HepG2 (cell line): ENCODE measurements around the gene UBE3D. TPM values are rescaled to one million over a fixed set of nuclear protein-coding genes. Genes with fewer than 3 reads are reported as not detected.

Source experiments
- ATAC-seq: fragments of 200-7000 bp; cut with Tn5 transposase; 3 replicates; pipeline ENCODE4 v1.9.1; 2020; ENCODE audit warnings: mild to moderate bottlenecking, moderate library complexity
- BruUV-seq: library from RNA; stranded (reverse); fragments of 400-500 nt; replicated peaks from 2 replicates; lab custom pipeline; 2021; lab: Mats Ljungman, UMichigan
- CTCF ChIA-PET: fragments of 300-600 bp; formaldehyde crosslinking; extraction: SDS; loops from one replicate; lab custom pipeline; 2021; ENCODE audit warnings: low total read pairs, inconsistent platforms, low intra/inter-chr PET ratio; lab: Yijun Ruan, JAX
- POLR2A ChIA-PET: fragments of 350-600 bp; sonication (Branson Sonifier 250); formaldehyde crosslinking; loops from one replicate; lab custom pipeline; 2020; ENCODE audit warnings: antibody characterized with exemption, inconsistent platforms; lab: Yijun Ruan, JAX
- DNase-seq: peaks from one replicate; pipeline ENCODE4 v3.0.0-alpha.2; 2015; ENCODE audit warnings: low spot score
- FAIRE-seq: peaks from 3 replicates; lab custom pipeline; 2011; peaks lifted over from hg19 to GRCh38; lab: Jason Lieb, UNC
- H2AFZ ChIP-seq: one replicate; pipeline ENCODE4 v1.6.1; 2011; ENCODE audit warnings: low read length, inconsistent platforms
- H3K27ac ChIP-seq: fragments of 300-600 bp; 3 replicates; pipeline ENCODE4 v1.8.0; 2011; ENCODE audit warnings: mixed run types, mild to moderate bottlenecking, mixed read lengths, low read length, inconsistent platforms; ENCODE audit not compliant: insufficient read depth; ENCODE audit errors: extremely low read length
- H3K27me3 ChIP-seq, 2 experiments: fragments of 200-600 bp in 1 of 2; 2 replicates in 1 of 2; 3 replicates in 1 of 2; pipeline versions ENCODE4 v1.6.0 to v1.8.0; 2011; ENCODE audit warnings: low read length in 2 of 2, mild to moderate bottlenecking in 2 of 2, moderate library complexity in 2 of 2, inconsistent platforms in 1 of 2; ENCODE audit not compliant: insufficient read depth in 2 of 2, control insufficient read depth in 1 of 2
- H3K36me3 ChIP-seq, 2 experiments: fragments of 200-600 bp in 1 of 2; replicated peaks in 1 of 2; 2 replicates in 1 of 2; 3 replicates in 1 of 2; pipeline versions ENCODE4 v1.5.1 to v1.8.0; 2011; ENCODE audit warnings: low read length in 2 of 2, inconsistent platforms in 1 of 2; ENCODE audit not compliant: insufficient read depth in 2 of 2, control insufficient read depth in 1 of 2
- H3K4me1 ChIP-seq: 2 replicates; pipeline ENCODE4 v1.5.1; 2012; ENCODE audit warnings: low read length, inconsistent platforms; ENCODE audit not compliant: insufficient read depth
- H3K4me2 ChIP-seq: 2 replicates; pipeline ENCODE4 v1.6.0; 2011; ENCODE audit warnings: low read depth, low read length, inconsistent platforms
- H3K4me3 ChIP-seq, 3 experiments: fragments of 200-600 bp in 1 of 3; sonication (generic), shearing (Covaris generic) in 1 of 3; replicated peaks in 1 of 3; 2 replicates each; pipeline ENCODE4 v1.5.1; 2011 to 2016; ENCODE audit warnings: low read length in 3 of 3, inconsistent platforms in 2 of 3, low read depth in 2 of 3, mild to moderate bottlenecking in 2 of 3, control low read depth in 1 of 3, mixed read lengths in 1 of 3; ENCODE audit not compliant: insufficient read depth in 1 of 3
- H3K79me2 ChIP-seq: one replicate; pipeline ENCODE4 v1.6.1; 2011; ENCODE audit warnings: low read length, inconsistent platforms; ENCODE audit not compliant: insufficient read depth
- H3K9ac ChIP-seq: 2 replicates; pipeline ENCODE4 v1.6.0; 2011; ENCODE audit warnings: mild to moderate bottlenecking, low read depth, low read length, inconsistent platforms; ENCODE audit not compliant: insufficient read depth
- H3K9me3 ChIP-seq: 2 replicates; pipeline ENCODE4 v1.5.1; 2012; ENCODE audit warnings: mild to moderate bottlenecking, low read length
- H4K20me1 ChIP-seq: 2 replicates; pipeline ENCODE4 v1.6.0; 2011; ENCODE audit warnings: inconsistent platforms, mild to moderate bottlenecking, low read length, moderate library complexity; ENCODE audit not compliant: insufficient read depth
- AKAP8 ChIP-seq: sonication (generic); formaldehyde crosslinking; IDR thresholded peaks from 2 replicates; pipeline ENCODE4 v1.5.1; 2020; ENCODE audit warnings: mild to moderate bottlenecking, missing genetic modification reagents
- ARID3A ChIP-seq: IDR thresholded peaks from 2 replicates; pipeline ENCODE4 v1.6.1; 2012; ENCODE audit warnings: low read depth, low read length, improper control_type of control experiment
- BORCS8-MEF2B ChIP-seq: sonication (generic); formaldehyde crosslinking; IDR thresholded peaks from 2 replicates; pipeline ENCODE4 v1.8.0; 2022; ENCODE audit warnings: mild to moderate bottlenecking, missing genetic modification reagents
- FIP1L1 ChIP-seq: fragments of 200-400 bp; formaldehyde crosslinking; IDR thresholded peaks from 2 replicates; pipeline ENCODE4 v1.6.1; 2018; ENCODE audit warnings: low read depth, mild to moderate bottlenecking, low read length, moderate library complexity, borderline replicate concordance; ENCODE audit not compliant: insufficient read depth
- MBNL3 ChIP-seq: fragments of 250-450 bp; sonication (Bioruptor Pico); conservative IDR thresholded peaks from 2 replicates; pipeline ENCODE4 v1.8.0; 2022; ENCODE audit warnings: mild to moderate bottlenecking, inconsistent platforms
- REPIN1 ChIP-seq: sonication (generic); formaldehyde crosslinking; IDR thresholded peaks from 2 replicates; pipeline ENCODE4 v1.8.0; 2022; ENCODE audit warnings: missing genetic modification reagents, low read depth, mild to moderate bottlenecking, borderline replicate concordance
- SATB2 ChIP-seq: sonication (generic); formaldehyde crosslinking; IDR thresholded peaks from 2 replicates; pipeline ENCODE4 v1.5.0; 2020; ENCODE audit warnings: missing genetic modification reagents
- SNAPC2 ChIP-seq: sonication (generic); formaldehyde crosslinking; IDR thresholded peaks from 2 replicates; pipeline ENCODE4 v1.8.1; 2022; ENCODE audit warnings: mild to moderate bottlenecking, missing genetic modification reagents
- ZGPAT ChIP-seq: IDR thresholded peaks from 2 replicates; pipeline ENCODE4 v1.6.1; 2016; ENCODE audit warnings: mild to moderate bottlenecking
- ZNF101 ChIP-seq: sonication (generic); formaldehyde crosslinking; IDR thresholded peaks from 2 replicates; pipeline ENCODE4 v1.4.0; 2020; ENCODE audit warnings: mild to moderate bottlenecking, low read depth, missing genetic modification reagents, borderline replicate concordance
- ZNF124 ChIP-seq: sonication (generic); formaldehyde crosslinking; IDR thresholded peaks from 2 replicates; pipeline ENCODE4 v1.4.0; 2020; ENCODE audit warnings: missing genetic modification reagents
- ZNF224 ChIP-seq: sonication (generic); formaldehyde crosslinking; IDR thresholded peaks from 2 replicates; pipeline ENCODE4 v1.5.0; 2020; ENCODE audit warnings: mild to moderate bottlenecking, missing genetic modification reagents
- ZNF383 ChIP-seq: sonication (generic); formaldehyde crosslinking; IDR thresholded peaks from 2 replicates; pipeline ENCODE4 v1.4.0; 2020; ENCODE audit warnings: missing genetic modification reagents, mild to moderate bottlenecking, borderline replicate concordance
- ZNF460 ChIP-seq: sonication (generic); formaldehyde crosslinking; IDR thresholded peaks from 2 replicates; pipeline ENCODE4 v1.5.1; 2020; ENCODE audit warnings: missing genetic modification reagents, mild to moderate bottlenecking, borderline replicate concordance
- ZNF619 ChIP-seq: sonication (generic); formaldehyde crosslinking; IDR thresholded peaks from 2 replicates; pipeline ENCODE4 v1.4.0; 2020; ENCODE audit warnings: mild to moderate bottlenecking, missing genetic modification reagents
- ZNF713 ChIP-seq: sonication (generic); formaldehyde crosslinking; IDR thresholded peaks from 2 replicates; pipeline ENCODE4 v1.4.0; 2020; ENCODE audit warnings: mild to moderate bottlenecking, missing genetic modification reagents
- ZSCAN20 ChIP-seq: sonication (generic); formaldehyde crosslinking; IDR thresholded peaks from 2 replicates; pipeline ENCODE4 v1.4.0; 2020; ENCODE audit warnings: missing genetic modification reagents, mild to moderate bottlenecking, borderline replicate concordance
- WGBS: methylation state at CpG from one replicate; pipeline ENCODE4 v1.1.6; 2017; ENCODE audit warnings: low lambda C conversion rate; 5-methylcytosine and 5-hydroxymethylcytosine counted together
- in situ Hi-C: cut with HindIII; loops from 2 replicates; pipeline ENCODE4 v1.10.0; 2017; ENCODE audit warnings: low pct_unique_long_range_greater_than_20kb; ENCODE audit not compliant: extremely low pct_ligation_motif_present
- intact Hi-C: fragments of 100-400 bp; cut with micrococcal nuclease; formaldehyde crosslinking; loops from one replicate; pipeline ENCODE4 v1.10.0; 2022; ENCODE audit not compliant: unreplicated experiment
- polyA plus RNA-seq, 8 experiments: library from polyadenylated mRNA; depleted of rRNA in 3 of 8; stranded (reverse) in 7 of 8; unstranded in 1 of 8; fragments of >200 nt; fragmentation: Illumina TruSeq in 4 of 8; extraction: Trizol in 4 of 8; gene quantifications; 2 replicates each; pipeline versions ENCODE4 v1.2.1 to v1.2.3, GENCODE V29; 2011 to 2016; ENCODE audit warnings: low read depth in 4 of 8, missing spikeins in 1 of 8, mixed read lengths in 1 of 8; ENCODE audit not compliant: insufficient read depth in 1 of 8
- total RNA-seq, 5 experiments: library from RNA; depleted of rRNA; stranded (reverse); fragments of >200 nt; fragmentation: Illumina TruSeq; extraction: Trizol; gene quantifications; 2 replicates each; pipeline ENCODE4 v1.2.3, GENCODE V29; 2016; ENCODE audit warnings: low read depth in 1 of 5

The UBE3D gene
- total and polyA plus RNA-seq, 2 of the 13 experiments (the other 11 are each of a cell fraction or from before 2014, with no cell fraction given) = 5.1 to 11.4 TPM

- TF ChIP-seq ARID3A (no peak), ZNF224 (CRISPR knock-in tag) (no peak)
Observed at GRCh38 chr6:83044091-83044768, 21.4 kb downstream of the UBE3D start (continued).

- H3K9ac ChIP-seq = no peak overlapping the region
- ATAC-seq (no peak), FAIRE-seq (no peak), DNase-seq (no peak)
- no peak overlapping the region for H3K4me2 ChIP-seq
- BruUV-seq = no TSS peak
- CTCF ChIA-PET = no interaction called here
- no peak overlapping the region for H3K4me3 ChIP-seq
- intact Hi-C loops = no loop called here
- H3K36me3 ChIP-seq = no peaks in the 10 kb centered on the region
- no peaks in the 10 kb centered on the region for H3K27me3 ChIP-seq
- WGBS = 95% methylated on average over 4 of the region's 4 CpGs
- no peaks in the 10 kb centered on the region for H3K79me2 ChIP-seq
- no peak overlapping the region for H3K27ac ChIP-seq
- in situ Hi-C loops = no loop called here
- no peaks in the 10 kb centered on the region for H3K4me1 ChIP-seq
- POLR2A ChIA-PET = no interaction called here
- H2AFZ ChIP-seq = no peak overlapping the region
- no peaks in the 10 kb centered on the region for H3K9me3 ChIP-seq
- no peaks in the 10 kb centered on the region for H4K20me1 ChIP-seq
- TF ChIP-seq BORCS8-MEF2B = no peak
- TF ChIP-seq REPIN1 (CRISPR knock-in tag) = no peak
- no peak for TF ChIP-seq ZNF713 (CRISPR knock-in tag)
- no peak for TF ChIP-seq ZNF460 (CRISPR knock-in tag)
- TF ChIP-seq SNAPC2 (CRISPR knock-in tag) = no peak
- TF ChIP-seq ZNF101 (CRISPR knock-in tag) = no peak
- no peak for TF ChIP-seq SATB2 (CRISPR knock-in tag)
- no peak for TF ChIP-seq MBNL3 (CRISPR knock-in tag)
- TF ChIP-seq ZNF383 (CRISPR knock-in tag) = no peak
- TF ChIP-seq FIP1L1 = no peak
- no peak for TF ChIP-seq ZNF619 (CRISPR knock-in tag)
- TF ChIP-seq ZNF124 (CRISPR knock-in tag) = no peak
- no peak for TF ChIP-seq ZSCAN20 (CRISPR knock-in tag)
- no peak for TF ChIP-seq AKAP8 (CRISPR knock-in tag)
- TF ChIP-seq ZGPAT (CRISPR knock-in tag) = no peak
Observed at GRCh38 chr6:83042467-83043053, 23.1 kb downstream of the UBE3D start.
